ENCODE results near the gene ARV1.

- no peak for TF ChIP-seq CTCF (IDR thresholded peaks at IDR 0.05)
- no peak for TF ChIP-seq CHD2 (IDR thresholded peaks at IDR 0.05; ENCODE audit: low read length, partially characterized antibody)
- TF ChIP-seq CBX2 (IDR thresholded peaks at IDR 0.05; ENCODE audit: borderline replicate concordance, low read depth), result no peak
- no peak for TF ChIP-seq POLR2A (IDR thresholded peaks at IDR 0.05; ENCODE audit: low read length)
- TF ChIP-seq RCOR1 (IDR thresholded peaks at IDR 0.05; ENCODE audit: low read depth, low read length), result no peak
- TF ChIP-seq MAX (IDR thresholded peaks at IDR 0.05), result no peak
- no peak for TF ChIP-seq TP53 (CRISPR knock-in tag; IDR thresholded peaks at IDR 0.05)
- TF ChIP-seq SMC3 (IDR thresholded peaks at IDR 0.05), result no peak
- TF ChIP-seq BHLHE40 (IDR thresholded peaks at IDR 0.05; ENCODE audit: low read depth, low read length), result no peak
Observed at GRCh38 chr1:231019711-231020110, 40.8 kb downstream of the ARV1 start.

All from A549 (cell line).